Gastroesophageal sphincter (tissue), 3 donors: Measurements from ENCODE around the gene ZBTB24.

ENCODE experiments used
- CTCF ChIP-seq, 4 experiments: fragments of 200-600 bp in 2 of 4; fragments of 450-650 bp in 2 of 4; sonication (generic) in 1 of 4; IDR thresholded peaks; one replicate each; pipeline ENCODE4 v1.5.1; 2017 to 2019; ENCODE audit warnings: antibody characterized with exemption in 4 of 4, mild to moderate bottlenecking in 2 of 4, moderate library complexity in 2 of 4
- POLR2A ChIP-seq, 2 donors: fragments of 450-650 bp; IDR thresholded peaks; one replicate each; pipeline ENCODE4 v1.6.1; 2017; ENCODE audit warnings: antibody characterized with exemption in 2 of 2, mild to moderate bottlenecking in 2 of 2, moderate library complexity in 1 of 2
- POLR2AphosphoS5 ChIP-seq: sonication (generic); formaldehyde crosslinking; IDR thresholded peaks from one replicate; pipeline ENCODE4 v1.6.1; 2017; ENCODE audit warnings: antibody characterized with exemption

GRCh38 chr6:109471105-109471810 is 11.8 kb downstream of the ZBTB24 start:
- TF ChIP-seq CTCF (IDR thresholded peaks at IDR 0.05) (no peak), POLR2AphosphoS5 (no peak), POLR2A (IDR thresholded peaks at IDR 0.05) (no peak)
